ENCODE measurements around the gene PPP3CA.

PPP3CA gene

GRCh38 chr4:101172369-101172768 is 175.0 kb downstream of the PPP3CA start:
- Histone ChIP-seq H2BK120ac (ENCODE audit: insufficient read depth, low read length, poor library complexity) (no peak overlapping the region), H3K23ac (ENCODE audit: low read length) (no peak overlapping the region), H3K27me3 (ENCODE audit: insufficient read depth, low read length) (no peaks in the 10 kb centered on the region), H3K14ac (ENCODE audit: low read length) (no peak overlapping the region), H3K9ac (ENCODE audit: low read length) (no peak overlapping the region), H4K8ac (ENCODE audit: low read depth, low read length) (no peak overlapping the region), H4K12ac (ENCODE audit: low read depth, low read length) (no peak overlapping the region), H2AK5ac (ENCODE audit: low read length) (no peak overlapping the region), H3K4ac (ENCODE audit: low read depth, low read length) (no peak overlapping the region), H2AFZ (ENCODE audit: insufficient read depth, low read length, poor library complexity) (no peak overlapping the region), H4K91ac (ENCODE audit: low read depth, low read length) (no peak overlapping the region), H3K27ac (ENCODE audit: low read depth, low read length) (no peak overlapping the region), H2BK5ac (ENCODE audit: low read depth, low read length, poor library complexity) (no peak overlapping the region), H3K79me1 (ENCODE audit: low read length) (no peaks in the 10 kb centered on the region), H2BK12ac (ENCODE audit: low read length) (no peak overlapping the region), H3K9me3 (ENCODE audit: insufficient read depth, low read depth, low read length) (no peaks in the 10 kb centered on the region), H3K36me3 (ENCODE audit: control insufficient read depth in 1 of 2, insufficient read depth in 2 of 2, low read length in 2 of 2) (no peaks in the 10 kb centered on the region), H3K4me3 (ENCODE audit: low read depth, low read length) (no peak overlapping the region), H3K4me2 (ENCODE audit: low read length) (no peak overlapping the region), H3K4me1 (ENCODE audit: control insufficient read depth in 1 of 2, insufficient read depth in 2 of 2, low read length in 2 of 2) (peaks cover 3 to 4% of the 10 kb centered on the region in 2 experiments), H3K79me2 (ENCODE audit: control insufficient read depth, insufficient read depth, low read length, poor library complexity) (no peaks in the 10 kb centered on the region), H3K18ac (ENCODE audit: low read length) (no peak overlapping the region)
- WGBS (ENCODE audit: extremely low coverage, insufficient coverage, insufficient read length), result no CpG with 5 or more reads among the region's 1 CpG
- DNase-seq, result no peak

GRCh38 chr4:101171747-101172146 is 175.6 kb downstream of the PPP3CA start:
- Histone ChIP-seq H3K27me3 (ENCODE audit: insufficient read depth, low read length) (no peaks in the 10 kb centered on the region), H3K79me2 (ENCODE audit: control insufficient read depth, insufficient read depth, low read length, poor library complexity) (no peaks in the 10 kb centered on the region), H3K9me3 (ENCODE audit: insufficient read depth, low read depth, low read length) (no peaks in the 10 kb centered on the region), H4K12ac (ENCODE audit: low read depth, low read length) (no peak overlapping the region), H2BK5ac (ENCODE audit: low read depth, low read length, poor library complexity) (no peak overlapping the region), H2AFZ (ENCODE audit: insufficient read depth, low read length, poor library complexity) (no peak overlapping the region), H3K36me3 (ENCODE audit: control insufficient read depth in 1 of 2, insufficient read depth in 2 of 2, low read length in 2 of 2) (no peaks in the 10 kb centered on the region), H2BK120ac (ENCODE audit: insufficient read depth, low read length, poor library complexity) (no peak overlapping the region), H3K4me1 (ENCODE audit: control insufficient read depth in 1 of 2, insufficient read depth in 2 of 2, low read length in 2 of 2) (peaks cover 3 to 4% of the 10 kb centered on the region in 2 experiments), H3K23ac (ENCODE audit: low read length) (no peak overlapping the region), H2BK12ac (ENCODE audit: low read length) (no peak overlapping the region), H4K8ac (ENCODE audit: low read depth, low read length) (no peak overlapping the region), H3K27ac (ENCODE audit: low read depth, low read length) (no peak overlapping the region), H3K18ac (ENCODE audit: low read length) (no peak overlapping the region), H4K91ac (ENCODE audit: low read depth, low read length) (no peak overlapping the region), H3K14ac (ENCODE audit: low read length) (no peak overlapping the region), H3K4me3 (ENCODE audit: low read depth, low read length) (no peak overlapping the region), H2AK5ac (ENCODE audit: low read length) (no peak overlapping the region), H3K9ac (ENCODE audit: low read length) (no peak overlapping the region), H3K4me2 (ENCODE audit: low read length) (no peak overlapping the region), H3K4ac (ENCODE audit: low read depth, low read length) (no peak overlapping the region), H3K79me1 (ENCODE audit: low read length) (no peaks in the 10 kb centered on the region)
- DNase-seq, result no peak
- WGBS (ENCODE audit: extremely low coverage, insufficient coverage, insufficient read length), result no CpG with 5 or more reads among the region's 3 CpGs

- WGBS (ENCODE audit: extremely low coverage, insufficient coverage, insufficient read length), result no CpG with 5 or more reads among the region's 6 CpGs
- Histone ChIP-seq H3K4me2 (ENCODE audit: low read length) (no peak overlapping the region), H2AFZ (ENCODE audit: insufficient read depth, low read length, poor library complexity) (no peak overlapping the region)
Observed at GRCh38 chr4:101169044-101170014, 178.0 kb downstream of the PPP3CA start.

GRCh38 chr4:101163936-101164335 is 183.4 kb downstream of the PPP3CA start:
- no peaks in the 10 kb centered on the region for H3K27me3 ChIP-seq (ENCODE audit: insufficient read depth, low read length)
- H3K36me3 ChIP-seq (ENCODE audit: control insufficient read depth in 1 of 2, insufficient read depth in 2 of 2, low read length in 2 of 2), result no peaks in the 10 kb centered on the region
- no peak overlapping the region for H2AFZ ChIP-seq (ENCODE audit: insufficient read depth, low read length, poor library complexity)
- H3K9me3 ChIP-seq (ENCODE audit: insufficient read depth, low read depth, low read length), result no peaks in the 10 kb centered on the region
- no peak overlapping the region for H3K4me2 ChIP-seq (ENCODE audit: low read length)
- no peak overlapping the region for H3K18ac ChIP-seq (ENCODE audit: low read length)
- H3K79me2 ChIP-seq (ENCODE audit: control insufficient read depth, insufficient read depth, low read length, poor library complexity), result no peaks in the 10 kb centered on the region
- no peaks in the 10 kb centered on the region for H3K79me1 ChIP-seq (ENCODE audit: low read length)
- no peak overlapping the region for H3K4me3 ChIP-seq (ENCODE audit: low read depth, low read length)
- H3K14ac ChIP-seq (ENCODE audit: low read length), result no peak overlapping the region
- H4K91ac ChIP-seq (ENCODE audit: low read depth, low read length), result no peak overlapping the region
- no peak for DNase-seq
- H2BK12ac ChIP-seq (ENCODE audit: low read length), result no peak overlapping the region
- H3K23ac ChIP-seq (ENCODE audit: low read length), result no peak overlapping the region
- WGBS (ENCODE audit: extremely low coverage, insufficient coverage, insufficient read length), result no CpG with 5 or more reads among the region's 1 CpG
- H2BK120ac ChIP-seq (ENCODE audit: insufficient read depth, low read length, poor library complexity), result no peak overlapping the region
- no peak overlapping the region for H2AK5ac ChIP-seq (ENCODE audit: low read length)
- H3K9ac ChIP-seq (ENCODE audit: low read length), result no peak overlapping the region
- no peak overlapping the region for H4K12ac ChIP-seq (ENCODE audit: low read depth, low read length)
- H3K4ac ChIP-seq (ENCODE audit: low read depth, low read length), result no peak overlapping the region
- H3K4me1 ChIP-seq (ENCODE audit: control insufficient read depth in 1 of 2, insufficient read depth in 2 of 2, low read length in 2 of 2), result peaks cover 3 to 4% of the 10 kb centered on the region in 2 experiments
- H3K27ac ChIP-seq (ENCODE audit: low read depth, low read length), result no peak overlapping the region
- H4K8ac ChIP-seq (ENCODE audit: low read depth, low read length), result no peak overlapping the region
- H2BK5ac ChIP-seq (ENCODE audit: low read depth, low read length, poor library complexity), result no peak overlapping the region

More at GRCh38 chr4:101169044-101170014, 178.0 kb downstream of the PPP3CA start:
- H4K8ac ChIP-seq (ENCODE audit: low read depth, low read length), result no peak overlapping the region
- no peak overlapping the region for H2BK5ac ChIP-seq (ENCODE audit: low read depth, low read length, poor library complexity)
- H3K36me3 ChIP-seq (ENCODE audit: control insufficient read depth in 1 of 2, insufficient read depth in 2 of 2, low read length in 2 of 2), result no peaks in the 10 kb centered on the region
- H3K79me1 ChIP-seq (ENCODE audit: low read length), result no peaks in the 10 kb centered on the region
- no peak overlapping the region for H3K23ac ChIP-seq (ENCODE audit: low read length)
- H3K14ac ChIP-seq (ENCODE audit: low read length), result no peak overlapping the region
- H3K9ac ChIP-seq (ENCODE audit: low read length), result no peak overlapping the region
- H3K4ac ChIP-seq (ENCODE audit: low read depth, low read length), result no peak overlapping the region
- no peak overlapping the region for H3K4me3 ChIP-seq (ENCODE audit: low read depth, low read length)
- H3K79me2 ChIP-seq (ENCODE audit: control insufficient read depth, insufficient read depth, low read length, poor library complexity), result no peaks in the 10 kb centered on the region
- H3K27ac ChIP-seq (ENCODE audit: low read depth, low read length), result no peak overlapping the region
- no peak overlapping the region for H2BK120ac ChIP-seq (ENCODE audit: insufficient read depth, low read length, poor library complexity)
- no peak overlapping the region for H4K12ac ChIP-seq (ENCODE audit: low read depth, low read length)
- H3K9me3 ChIP-seq (ENCODE audit: insufficient read depth, low read depth, low read length), result no peaks in the 10 kb centered on the region
- no peaks in the 10 kb centered on the region for H3K27me3 ChIP-seq (ENCODE audit: insufficient read depth, low read length)
- H4K91ac ChIP-seq (ENCODE audit: low read depth, low read length), result no peak overlapping the region
- no peak overlapping the region for H3K18ac ChIP-seq (ENCODE audit: low read length)
- H2AK5ac ChIP-seq (ENCODE audit: low read length), result no peak overlapping the region
- H2BK12ac ChIP-seq (ENCODE audit: low read length), result no peak overlapping the region
- peaks cover 3 to 4% of the 10 kb centered on the region in 2 experiments for H3K4me1 ChIP-seq (ENCODE audit: control insufficient read depth in 1 of 2, insufficient read depth in 2 of 2, low read length in 2 of 2)
- peak; percentile 76 to 91 for DNase-seq
